ENCODE measurements around the gene CCAR1. TPM values are rescaled to one million over a fixed set of nuclear protein-coding genes. Genes with fewer than 3 reads are reported as not detected.

The CCAR1 gene
- total and polyA plus RNA-seq, 2 of the 4 experiments (the other 2 are of a cell fraction) = 35.1 to 60.8 TPM

- H3K18ac ChIP-seq (ENCODE audit: low read depth, low read length) = peak overlapping the region; percentile 8; the same call in 1 of the 2 replicates
- TF ChIP-seq MXI1 (IDR thresholded peaks at IDR 0.05; ENCODE audit: borderline replicate concordance, low read depth, low read length) (no peak), FOS (IDR thresholded peaks at IDR 0.05; ENCODE audit: low read depth, low read length) (no peak), USF2 (IDR thresholded peaks at IDR 0.05; ENCODE audit: low read depth, low read length) (no peak), MAZ (IDR thresholded peaks at IDR 0.05; ENCODE audit: borderline replicate concordance, low read depth, low read length) (no peak), BHLHE40 (IDR thresholded peaks at IDR 0.05; ENCODE audit: low read depth, low read length) (no peak), NFE2L2 (IDR thresholded peaks at IDR 0.05; ENCODE audit: low read depth, low read length) (no peak), ELK1 (IDR thresholded peaks at IDR 0.05; ENCODE audit: borderline replicate concordance, low read depth, low read length) (no peak), CTCF (conservative IDR thresholded peaks at IDR 0.05; ENCODE audit: low read depth, low read length) (no peak), SMC3 (IDR thresholded peaks at IDR 0.05; ENCODE audit: low read depth, low read length) (no peak), CHD1 (IDR thresholded peaks at IDR 0.05; ENCODE audit: low read depth, low read length) (no peak), MAFK (IDR thresholded peaks at IDR 0.05; ENCODE audit: low read depth, low read length) (no peak)
- H3K4me1 ChIP-seq (ENCODE audit: control insufficient read depth, insufficient read depth, low read length) = no peaks in the 10 kb centered on the region
- H4K5ac ChIP-seq (ENCODE audit: low read depth, low read length) = peak overlapping the region; percentile 27; the same call in 1 of the 2 replicates
- peak overlapping the region; percentile 0 to 87; a peak in 2 of 4 replicates for H4K8ac ChIP-seq (ENCODE audit: low read depth in 2 of 2, low read length in 2 of 2)
- POLR2A ChIA-PET (ENCODE audit: unreplicated experiment) = no interaction called here
- H3K9ac ChIP-seq (ENCODE audit: low read depth, low read length) = peak overlapping the region; percentile 89
- H2AK9ac ChIP-seq (replicated peaks; ENCODE audit: low read depth, low read length, poor library complexity) = peak overlapping the region; percentile 96
- peaks cover 11 to 38% of the 10 kb centered on the region in 2 experiments; a peak in 3 of 4 replicates for H3K79me1 ChIP-seq (ENCODE audit: low read depth in 1 of 2, low read length in 2 of 2)
- intact Hi-C loops (cut with micrococcal nuclease) (loop anchor here (2.0 to 5.0 kb wide), 5 partner anchors 55 to 315 kb away; partner anchors contain the start of gene RUFY2), in situ Hi-C loops (cut with MboI; ENCODE audit: low sequenced_read_pairs) (no loop called here), dilution Hi-C loops (cut with HindIII; ENCODE audit: low sequenced_read_pairs, unreplicated experiment) (no loop called here)
- peak overlapping the region; percentile 79 for H3K27ac ChIP-seq (ENCODE audit: insufficient read depth, low read length)
- peaks cover 25% of the 10 kb centered on the region for H3K36me3 ChIP-seq (ENCODE audit: control insufficient read depth, insufficient read depth, low read length)
- H3K9me3 ChIP-seq (ENCODE audit: control insufficient read depth, insufficient read depth, low read length) = no peaks in the 10 kb centered on the region
- H2AK5ac ChIP-seq (ENCODE audit: low read depth, low read length) = peak overlapping the region; percentile 68
- H2BK5ac ChIP-seq (ENCODE audit: low read depth, low read length, poor library complexity, severe bottlenecking) = peak overlapping the region; percentile 51
- H3K14ac ChIP-seq (replicated peaks; ENCODE audit: low read depth, low read length) = peak overlapping the region; percentile 98
- H3K4me3 ChIP-seq (ENCODE audit: insufficient read depth, low read depth, low read length) = peak overlapping the region; percentile 67
- peak overlapping the region; percentile 97 for H2AFZ ChIP-seq (replicated peaks; ENCODE audit: low read length, poor library complexity)
- no peak overlapping the region for H2BK20ac ChIP-seq (ENCODE audit: low read depth, low read length)
- CTCF ChIA-PET = no interaction called here
- H3K4me2 ChIP-seq (ENCODE audit: low read depth, low read length) = peak overlapping the region; percentile 96
- DNase-seq (no peak), ATAC-seq (ENCODE audit: low read depth) (peak; percentile 38)
- no peaks in the 10 kb centered on the region for H3K27me3 ChIP-seq (ENCODE audit: control insufficient read depth, insufficient read depth, low read length)
- WGBS, 2 experiments (ENCODE audit: extremely low coverage in 2 of 2, insufficient read length in 1 of 2) = no CpG with 5 or more reads among the region's 27 CpGs
- no peak overlapping the region for H2BK15ac ChIP-seq (ENCODE audit: low read depth, low read length)
- peak overlapping the region; percentile 43 for H3K23ac ChIP-seq (ENCODE audit: low read depth, low read length)
- H4K91ac ChIP-seq (ENCODE audit: insufficient read depth, low read depth, low read length) = peak overlapping the region; percentile 77
- H3K9me1 ChIP-seq (ENCODE audit: insufficient read depth, low read length) = no peaks in the 10 kb centered on the region
- BruUV-seq (replicated peaks) = no TSS peak
- H3K4ac ChIP-seq (ENCODE audit: low read depth, low read length) = peak overlapping the region; percentile 88
- H2BK120ac ChIP-seq (ENCODE audit: low read depth, low read length) = peak overlapping the region; percentile 13; the same call in 1 of the 2 replicates
- H4K20me1 ChIP-seq (ENCODE audit: insufficient read depth, low read length) = no peaks in the 10 kb centered on the region; the same call in 1 of the 2 replicates
- peak overlapping the region; percentile 91 for H3K56ac ChIP-seq (ENCODE audit: extremely low read depth, insufficient read depth, low read length)
Observed at GRCh38 chr10:68721673-68722335, 765 bp downstream of the CCAR1 start.

All from IMR-90 (cell line).